H9 (cell line): ENCODE data around the gene MYL6B. TPM values are rescaled to one million over a fixed set of nuclear protein-coding genes. Genes with fewer than 3 reads are reported as not detected.

Source experiments
- DNase-seq: peaks from one replicate; pipeline ENCODE4 v3.0.0-alpha.2; 2017
- H2AFZ ChIP-seq: one replicate; pipeline ENCODE4 v1.6.1; 2013; ENCODE audit warnings: mild to moderate bottlenecking, low read length, control low read depth, moderate library complexity
- H2AK5ac ChIP-seq: 2 replicates; pipeline ENCODE4 v1.6.1; 2013; ENCODE audit warnings: low read length, control low read depth, mixed read lengths; ENCODE audit not compliant: insufficient read length
- H2BK120ac ChIP-seq: one replicate; pipeline ENCODE4 v1.6.1; 2013; ENCODE audit warnings: low read depth, mild to moderate bottlenecking, low read length, control low read depth, inconsistent platforms; ENCODE audit not compliant: poor library complexity, severe bottlenecking
- H2BK12ac ChIP-seq: 2 replicates; pipeline ENCODE4 v1.6.1; 2013; ENCODE audit warnings: low read length, control low read depth, mixed read lengths, low read depth; ENCODE audit not compliant: insufficient read length
- H2BK15ac ChIP-seq: 2 replicates; pipeline ENCODE4 v1.6.1; 2013; ENCODE audit warnings: low read depth, low read length, control low read depth
- H2BK20ac ChIP-seq: one replicate; pipeline ENCODE4 v1.6.1; 2013; ENCODE audit warnings: low read depth, mild to moderate bottlenecking, low read length, control low read depth, inconsistent platforms; ENCODE audit not compliant: poor library complexity, severe bottlenecking
- H2BK5ac ChIP-seq: 2 replicates; pipeline ENCODE4 v1.6.1; 2013; ENCODE audit warnings: low read length, control low read depth, mixed read lengths; ENCODE audit not compliant: insufficient read length
- H3K14ac ChIP-seq: 2 replicates; pipeline ENCODE4 v1.6.1; 2013; ENCODE audit warnings: low read length, control low read depth; ENCODE audit not compliant: insufficient read depth
- H3K18ac ChIP-seq: 2 replicates; pipeline ENCODE4 v1.6.1; 2013; ENCODE audit warnings: low read depth, mild to moderate bottlenecking, mixed read lengths, low read length, control low read depth; ENCODE audit not compliant: insufficient read length
- H3K23ac ChIP-seq: 2 replicates; pipeline ENCODE4 v1.6.1; 2013; ENCODE audit warnings: low read length, control low read depth, mixed read lengths, low read depth; ENCODE audit not compliant: insufficient read length
- H3K23me2 ChIP-seq: 2 replicates; pipeline ENCODE4 v1.6.1; 2013; ENCODE audit warnings: low read depth, mild to moderate bottlenecking, mixed read lengths, low read length, control low read depth; ENCODE audit not compliant: insufficient read length, poor library complexity, severe bottlenecking
- H3K27ac ChIP-seq: 2 replicates; pipeline ENCODE4 v1.5.1; 2013; ENCODE audit warnings: low read length, control low read depth, mixed read lengths, low read depth; ENCODE audit not compliant: insufficient read length
- H3K27me3 ChIP-seq: 2 replicates; pipeline ENCODE4 v1.6.1; 2013; ENCODE audit warnings: low read length, control low read depth, inconsistent platforms; ENCODE audit not compliant: insufficient read depth
- H3K4ac ChIP-seq: 2 replicates; pipeline ENCODE4 v1.6.1; 2013; ENCODE audit warnings: low read depth, mild to moderate bottlenecking, control low read depth, inconsistent platforms, low read length, moderate library complexity
- H3K4me1 ChIP-seq: 2 replicates; pipeline ENCODE4 v1.6.1; 2013; ENCODE audit warnings: low read length, control low read depth, inconsistent platforms; ENCODE audit not compliant: insufficient read depth
- H3K4me2 ChIP-seq: 2 replicates; pipeline ENCODE4 v1.6.1; 2013; ENCODE audit warnings: low read length, control low read depth, mixed read lengths; ENCODE audit not compliant: insufficient read length, insufficient read depth
- H3K56ac ChIP-seq: 2 replicates; pipeline ENCODE4 v1.6.1; 2013; ENCODE audit warnings: low read depth, mild to moderate bottlenecking, mixed read lengths, low read length, control low read depth; ENCODE audit not compliant: insufficient read length
- H3K79me1 ChIP-seq: 2 replicates; pipeline ENCODE4 v1.6.1; 2013; ENCODE audit warnings: low read depth, mild to moderate bottlenecking, moderate library complexity, low read length, control low read depth, inconsistent platforms; ENCODE audit not compliant: insufficient read depth, poor library complexity, severe bottlenecking
- H3K79me2 ChIP-seq: 2 replicates; pipeline ENCODE4 v1.6.1; 2013; ENCODE audit warnings: low read length, control low read depth, inconsistent platforms; ENCODE audit not compliant: insufficient read depth
- H3K9ac ChIP-seq: 2 replicates; pipeline ENCODE4 v1.6.1; 2013; ENCODE audit warnings: low read length, control low read depth, mixed read lengths; ENCODE audit not compliant: insufficient read length; ENCODE audit errors: extremely low read depth
- H3K9me3 ChIP-seq: one replicate; pipeline ENCODE4 v1.6.1; 2013; ENCODE audit warnings: low read depth, low read length, inconsistent platforms; ENCODE audit not compliant: control insufficient read depth
- H3T11ph ChIP-seq: one replicate; pipeline ENCODE4 v1.6.1; 2013; ENCODE audit warnings: mild to moderate bottlenecking, low read length, control low read depth, inconsistent platforms
- H4K20me1 ChIP-seq: one replicate; pipeline ENCODE4 v1.6.1; 2013; ENCODE audit not compliant: control insufficient read depth, insufficient read length, insufficient read depth
- H4K5ac ChIP-seq: 2 replicates; pipeline ENCODE4 v1.6.1; 2013; ENCODE audit warnings: low read depth, mild to moderate bottlenecking, mixed read lengths, low read length, control low read depth; ENCODE audit not compliant: insufficient read length
- H4K8ac ChIP-seq: replicated peaks from 2 replicates; pipeline ENCODE4 v1.6.1; 2013; ENCODE audit warnings: low read length, control low read depth, mixed read lengths, low read depth; ENCODE audit not compliant: insufficient read length
- H4K91ac ChIP-seq: 2 replicates; pipeline ENCODE4 v1.6.1; 2013; ENCODE audit warnings: low read depth, mild to moderate bottlenecking, moderate library complexity, mixed read lengths, low read length, control low read depth; ENCODE audit not compliant: insufficient read length
- H3K27ac Mint-ChIP-seq, 3 experiments: 2 replicates in 2 of 3; 3 replicates in 1 of 3; pipeline ENCODE4 v1.8.0; 2020 to 2021; ENCODE audit warnings: mixed read lengths in 3 of 3, mild to moderate bottlenecking in 1 of 3, moderate library complexity in 1 of 3
- H3K27me3 Mint-ChIP-seq: 2 replicates; pipeline ENCODE4 v1.8.0; 2021; ENCODE audit warnings: low read depth, mild to moderate bottlenecking, moderate library complexity, mixed read lengths
- H3K36me3 Mint-ChIP-seq, 3 experiments: 2 replicates in 2 of 3; 3 replicates in 1 of 3; pipeline ENCODE4 v1.8.0; 2020 to 2021; ENCODE audit warnings: low read depth in 3 of 3, mixed read lengths in 3 of 3; ENCODE audit not compliant: insufficient read depth in 1 of 3
- H3K4me1 Mint-ChIP-seq, 2 experiments: 2 replicates each; pipeline ENCODE4 v1.8.0; 2020; ENCODE audit warnings: mixed read lengths in 2 of 2
- H3K4me3 Mint-ChIP-seq, 2 experiments: 2 replicates in 1 of 2; 3 replicates in 1 of 2; pipeline ENCODE4 v1.8.0; 2020 to 2021; ENCODE audit warnings: mild to moderate bottlenecking in 2 of 2, mixed read lengths in 2 of 2, moderate library complexity in 1 of 2
- H3K9me3 Mint-ChIP-seq, 2 experiments: 2 replicates in 1 of 2; 3 replicates in 1 of 2; pipeline ENCODE4 v1.8.0; 2020; ENCODE audit warnings: mild to moderate bottlenecking in 2 of 2, mixed read lengths in 2 of 2, moderate library complexity in 1 of 2
- CTCF ChIP-seq: fragments of 200-600 bp; sonication (generic); conservative IDR thresholded peaks from 3 replicates; pipeline ENCODE4 v1.8.0; 2021; ENCODE audit warnings: antibody characterized with exemption, mild to moderate bottlenecking
- WGBS: extraction: QIAGEN DNeasy Blood & Tissue Kit; methylation state at CpG from one replicate; pipeline ENCODE4 v1.1.7; 2013; ENCODE audit warnings: missing lambda C conversion rate, low lambda C conversion rate, mixed read lengths; ENCODE audit not compliant: insufficient read length; ENCODE audit errors: extremely low coverage; 5-methylcytosine and 5-hydroxymethylcytosine counted together
- total RNA-seq: library from RNA; stranded (reverse); gene quantifications from 2 replicates; pipeline ENCODE4 v1.2.1, GENCODE V29; 2021

Gene MYL6B
- total RNA-seq, 1 experiment from 2014 or later, result 165 TPM

GRCh38 chr12:56105609-56105902 lies 46.8 kb upstream of the MYL6B start:
- no CpG with 5 or more reads among the region's 2 CpGs for WGBS
- no peak overlapping the region for H3K14ac ChIP-seq
- peaks cover 42 to 84% (median 68%) of the 10 kb centered on the region in 3 experiments for H3K36me3 Mint-ChIP-seq
- H2BK15ac ChIP-seq, result no peak overlapping the region
- H2AK5ac ChIP-seq, result no peak overlapping the region
- no peak overlapping the region for H4K8ac ChIP-seq
- H2BK20ac ChIP-seq, result no peak overlapping the region
- TF ChIP-seq CTCF, result no peak
- peaks cover 8% of the 10 kb centered on the region for H3K23me2 ChIP-seq
- no peak overlapping the region for H3K27ac ChIP-seq
- peaks cover 22 to 27% of the 10 kb centered on the region in 2 experiments for H3K4me1 Mint-ChIP-seq
- no peak overlapping the region for H3K56ac ChIP-seq
- no peak overlapping the region for H4K5ac ChIP-seq
- no peak overlapping the region for H3K18ac ChIP-seq
- H3K27me3 Mint-ChIP-seq, result no peaks in the 10 kb centered on the region; the same call in 1 of the 2 replicates
- peaks cover 8% of the 10 kb centered on the region; the same call in 1 of the 2 replicates for H3K4me1 ChIP-seq
- H3K27me3 ChIP-seq, result no peaks in the 10 kb centered on the region
- H3K4me2 ChIP-seq, result peak overlapping the region; percentile 81
- H2BK5ac ChIP-seq, result no peak overlapping the region
- H3T11ph ChIP-seq, result no peak overlapping the region
- H2AFZ ChIP-seq, result no peak overlapping the region
- peaks cover 17% of the 10 kb centered on the region; the same call in 1 of the 2 replicates for H3K79me2 ChIP-seq
- no peaks in the 10 kb centered on the region for H3K9me3 ChIP-seq
- H3K9ac ChIP-seq, result peak overlapping the region; percentile 78
- no peak overlapping the region for H3K23ac ChIP-seq
- no peak overlapping the region for H4K91ac ChIP-seq
- H3K4ac ChIP-seq, result no peak overlapping the region
- DNase-seq, result no peak
- H2BK120ac ChIP-seq, result no peak overlapping the region
- peak overlapping the region; percentile 95 to 100 for H3K4me3 Mint-ChIP-seq
- H3K27ac Mint-ChIP-seq, result peak overlapping the region in 1 of 3 experiments; percentile 100; a peak in 3 of 7 replicates
- peaks cover 0 to 3% of the 10 kb centered on the region in 2 experiments; a peak in 1 of 5 replicates for H3K9me3 Mint-ChIP-seq
- no peaks in the 10 kb centered on the region for H4K20me1 ChIP-seq
- no peak overlapping the region for H2BK12ac ChIP-seq
- H3K79me1 ChIP-seq, result no peaks in the 10 kb centered on the region
